Upper lobe of right lung (tissue), 1 donor: ENCODE data around the gene CD2BP2. TPM values are rescaled to one million over a fixed set of nuclear protein-coding genes. Genes with fewer than 3 reads are reported as not detected.

Experiments used
- ATAC-seq: fragments of 200-7000 bp; cut with Tn5 transposase; one replicate; pipeline ENCODE4 v1.9.1; 2020; ENCODE audit warnings: mild to moderate bottlenecking, moderate library complexity
- DNase-seq: peaks from one replicate; pipeline ENCODE4 v3.0.0-alpha.2; 2020
- H3K27ac ChIP-seq: fragments of 200-600 bp; one replicate; pipeline ENCODE4 v1.8.0; 2022
- H3K27me3 ChIP-seq: fragments of 200-600 bp; one replicate; pipeline ENCODE4 v1.8.0; 2022; ENCODE audit warnings: mild to moderate bottlenecking
- H3K36me3 ChIP-seq: fragments of 200-600 bp; one replicate; pipeline ENCODE4 v1.8.0; 2022
- H3K4me1 ChIP-seq: fragments of 200-600 bp; one replicate; pipeline ENCODE4 v1.8.0; 2022
- H3K4me3 ChIP-seq: fragments of 200-600 bp; one replicate; pipeline ENCODE4 v1.8.0; 2022; ENCODE audit warnings: mild to moderate bottlenecking
- H3K9me3 ChIP-seq: fragments of 200-600 bp; one replicate; pipeline ENCODE4 v1.8.0; 2022
- intact Hi-C: fragments of 100-400 bp; cut with DNase I; formaldehyde crosslinking; loops from one replicate; pipeline ENCODE4 v1.11.0; 2022
- total RNA-seq: library from RNA; stranded (reverse); fragmentation: NEBNext Ultra II Directional; extraction: Animal tissue kit (Norgen Biotek cat#: 25700); gene quantifications from one replicate; pipeline ENCODE4 v1.2.1, GENCODE V29; 2021
- TF ChIP-seq, protein P1 (sequence below): fragments of 200-600 bp; IDR thresholded peaks from one replicate; pipeline ENCODE4 v1.8.0; 2022; ENCODE audit warnings: antibody characterized with exemption
- donor health status: DM: no; HTN: yes; CAD: no; lungs with severe emphysema.

CD2BP2 gene
- total RNA-seq, 1 donor from 2014 or later: 51.5 TPM

DNA sequence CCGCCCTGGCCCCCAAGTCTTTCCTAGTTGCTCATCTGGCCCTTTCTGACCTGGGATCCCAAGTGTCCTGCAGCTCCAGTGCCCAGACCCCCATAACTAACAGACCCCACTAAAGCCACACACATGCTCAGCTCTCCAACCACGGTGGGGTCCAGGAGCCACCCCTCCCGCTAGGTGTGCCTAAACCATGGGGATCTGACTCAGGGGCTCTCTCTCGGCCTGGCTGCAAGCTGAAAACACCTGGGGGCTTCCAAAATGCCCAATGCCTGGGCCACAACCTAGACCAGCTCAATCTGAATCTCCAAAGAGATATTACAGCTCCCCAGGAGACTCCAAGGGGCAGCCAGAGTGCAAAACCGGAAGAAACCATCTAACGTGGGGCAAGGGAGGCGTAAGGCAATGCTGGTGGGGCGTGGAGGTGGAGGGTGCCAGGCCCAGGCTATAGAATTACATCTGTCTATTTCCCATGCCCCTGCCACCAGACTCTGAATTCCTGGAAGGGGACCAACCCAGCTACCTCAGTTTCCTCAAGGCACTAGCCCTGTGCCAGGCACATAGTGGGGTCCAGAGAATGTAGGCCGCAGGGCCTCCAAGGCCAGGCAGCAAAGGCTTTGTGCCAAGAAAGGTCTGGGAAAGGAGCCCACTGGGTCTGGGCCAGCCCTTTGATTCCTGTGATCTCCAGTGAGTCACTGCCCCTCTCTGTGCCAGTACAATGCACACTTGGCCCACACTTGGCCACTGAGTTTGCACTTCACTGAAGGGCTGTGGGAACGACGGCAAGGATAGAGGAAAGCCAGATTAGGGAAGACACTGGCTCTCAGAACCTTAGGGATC, 3.3 kb downstream of the CD2BP2 start:
- TF ChIP-seq, protein P1, sequence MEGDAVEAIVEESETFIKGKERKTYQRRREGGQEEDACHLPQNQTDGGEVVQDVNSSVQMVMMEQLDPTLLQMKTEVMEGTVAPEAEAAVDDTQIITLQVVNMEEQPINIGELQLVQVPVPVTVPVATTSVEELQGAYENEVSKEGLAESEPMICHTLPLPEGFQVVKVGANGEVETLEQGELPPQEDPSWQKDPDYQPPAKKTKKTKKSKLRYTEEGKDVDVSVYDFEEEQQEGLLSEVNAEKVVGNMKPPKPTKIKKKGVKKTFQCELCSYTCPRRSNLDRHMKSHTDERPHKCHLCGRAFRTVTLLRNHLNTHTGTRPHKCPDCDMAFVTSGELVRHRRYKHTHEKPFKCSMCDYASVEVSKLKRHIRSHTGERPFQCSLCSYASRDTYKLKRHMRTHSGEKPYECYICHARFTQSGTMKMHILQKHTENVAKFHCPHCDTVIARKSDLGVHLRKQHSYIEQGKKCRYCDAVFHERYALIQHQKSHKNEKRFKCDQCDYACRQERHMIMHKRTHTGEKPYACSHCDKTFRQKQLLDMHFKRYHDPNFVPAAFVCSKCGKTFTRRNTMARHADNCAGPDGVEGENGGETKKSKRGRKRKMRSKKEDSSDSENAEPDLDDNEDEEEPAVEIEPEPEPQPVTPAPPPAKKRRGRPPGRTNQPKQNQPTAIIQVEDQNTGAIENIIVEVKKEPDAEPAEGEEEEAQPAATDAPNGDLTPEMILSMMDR: no peak
- peaks cover 34% of the 10 kb centered on the region for H3K4me1 ChIP-seq

DNA sequence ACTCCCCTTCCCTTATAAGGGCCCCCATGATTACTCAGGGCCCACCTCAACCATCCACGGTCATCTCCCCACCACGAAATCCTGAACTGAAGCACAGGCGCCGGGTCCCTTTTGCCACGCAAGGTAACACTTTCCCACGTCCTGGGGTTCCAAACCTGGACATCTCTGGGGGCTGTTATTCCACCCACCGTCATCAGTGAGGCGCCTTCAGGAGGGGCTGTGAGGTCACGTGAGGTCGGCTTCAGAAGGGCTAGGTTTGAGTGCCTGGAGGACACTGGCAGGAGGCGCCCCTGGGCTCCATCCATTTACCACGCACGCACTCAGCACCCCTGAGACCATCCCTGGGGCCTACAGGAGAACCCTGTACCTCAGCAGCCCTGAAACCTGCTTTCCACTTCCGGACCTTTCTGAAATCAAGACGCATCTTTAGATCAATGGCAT, 4.1 kb downstream of the CD2BP2 start:
- ATAC-seq (no peak), DNase-seq (no peak)
- H3K27me3 ChIP-seq: no peaks in the 10 kb centered on the region
- TF ChIP-seq, protein P1: no peak
- H3K36me3 ChIP-seq: peaks cover 39% of the 10 kb centered on the region
- H3K4me3 ChIP-seq: no peak overlapping the region
- peaks cover 27% of the 10 kb centered on the region for H3K4me1 ChIP-seq
- H3K9me3 ChIP-seq: no peaks in the 10 kb centered on the region
- no peak overlapping the region for H3K27ac ChIP-seq
- intact Hi-C loops: no loop called here

More for the DNA sequence above, 3.3 kb downstream of the CD2BP2 start:
- DNase-seq (peak; percentile 84), ATAC-seq (peak; percentile 6)
- Histone ChIP-seq H3K36me3 (peaks cover 39% of the 10 kb centered on the region), H3K27ac (peak overlapping the region; percentile 36), H3K4me3 (no peak overlapping the region), H3K27me3 (no peaks in the 10 kb centered on the region), H3K9me3 (no peaks in the 10 kb centered on the region)
- intact Hi-C loops: no loop called here

DNA sequence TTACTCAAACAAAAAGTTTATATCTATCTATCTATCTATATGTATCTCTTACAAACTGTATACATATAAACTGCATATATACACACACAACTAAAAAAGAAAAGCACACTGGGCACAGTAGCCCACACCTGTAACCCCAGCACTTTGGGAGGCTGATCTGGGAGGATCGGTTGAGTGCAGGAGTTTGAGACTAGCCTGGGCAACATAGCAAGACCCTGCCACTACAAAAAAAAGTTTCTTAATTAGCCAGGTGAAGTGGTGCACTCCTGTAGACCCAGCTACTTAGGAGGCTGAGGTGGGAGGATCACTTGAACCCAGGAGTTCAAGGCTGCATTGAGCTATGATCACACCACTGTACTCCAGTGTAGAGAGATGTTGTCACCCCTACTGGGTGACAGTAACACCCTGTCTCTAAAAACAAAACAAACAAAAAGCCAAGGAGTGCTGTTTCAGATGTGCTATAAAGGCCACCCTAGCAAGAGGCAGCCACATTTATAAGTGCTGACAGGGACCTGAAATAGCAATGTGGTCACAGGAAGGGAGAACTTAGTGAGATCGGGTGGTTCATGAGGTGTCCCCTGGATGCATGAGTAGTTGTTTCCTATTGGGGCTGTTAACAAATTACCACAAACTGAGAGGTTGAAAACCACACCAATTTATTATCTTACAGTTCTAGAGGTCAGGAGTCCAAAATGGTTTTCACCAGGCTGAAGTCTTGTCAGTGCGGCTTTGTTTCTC, 4.8 kb downstream of the CD2BP2 start:
- Histone ChIP-seq H3K27ac (no peak overlapping the region), H3K4me1 (peaks cover 25% of the 10 kb centered on the region), H3K9me3 (no peaks in the 10 kb centered on the region), H3K4me3 (no peak overlapping the region), H3K27me3 (no peaks in the 10 kb centered on the region), H3K36me3 (peaks cover 39% of the 10 kb centered on the region)
- no peak for DNase-seq
- TF ChIP-seq, protein P1: no peak
- ATAC-seq: no peak
- intact Hi-C loops: no loop called here

DNA sequence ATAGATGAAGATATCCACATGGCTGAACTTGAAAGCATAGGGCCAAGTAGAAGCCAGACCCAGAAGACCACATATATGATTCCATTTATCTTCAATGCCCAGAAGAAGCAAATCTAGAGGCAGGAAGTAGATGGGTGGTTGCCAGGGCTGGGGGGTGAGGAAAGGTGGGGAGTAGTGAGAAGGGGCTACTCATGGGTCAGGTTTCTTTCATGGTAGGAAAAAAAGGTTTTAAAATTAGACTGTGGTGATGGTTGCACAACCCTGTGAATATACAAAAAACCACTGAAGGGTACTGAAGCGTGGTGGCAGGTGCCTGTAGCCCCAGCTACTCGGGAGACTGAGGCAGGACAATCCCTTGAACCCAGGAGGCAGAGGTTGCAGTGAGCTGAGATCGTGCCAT, 5.4 kb downstream of the CD2BP2 start:
- H3K4me3 ChIP-seq: no peak overlapping the region
- intact Hi-C loops: no loop called here
- ATAC-seq (no peak), DNase-seq (no peak)
- peaks cover 39% of the 10 kb centered on the region for H3K36me3 ChIP-seq
- H3K4me1 ChIP-seq: peaks cover 25% of the 10 kb centered on the region
- no peak overlapping the region for H3K27ac ChIP-seq
- H3K9me3 ChIP-seq: no peaks in the 10 kb centered on the region
- H3K27me3 ChIP-seq: no peaks in the 10 kb centered on the region
- TF ChIP-seq, protein P1: no peak

DNA sequence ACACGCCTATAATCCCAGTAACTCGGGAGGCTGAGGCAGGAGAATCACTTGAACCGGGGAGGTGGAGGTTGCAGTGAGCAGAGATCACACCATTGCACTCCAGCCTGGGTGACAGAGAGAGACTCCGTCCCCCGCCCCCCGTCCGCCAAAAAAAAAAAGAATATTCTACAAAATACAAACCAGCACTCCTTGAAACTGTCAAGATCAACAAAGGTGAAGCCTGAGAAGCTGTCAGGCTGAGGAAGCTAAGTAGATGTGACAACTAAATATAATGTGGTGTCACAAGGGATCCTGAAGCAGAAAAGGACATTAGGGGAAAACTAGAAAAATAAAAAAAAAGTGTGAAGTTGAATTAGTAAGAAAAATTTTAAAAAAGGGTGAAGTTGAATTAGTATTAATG, 6.2 kb downstream of the CD2BP2 start:
- intact Hi-C loops: no loop called here
- H3K36me3 ChIP-seq: peaks cover 39% of the 10 kb centered on the region
- no peak overlapping the region for H3K27ac ChIP-seq
- no peaks in the 10 kb centered on the region for H3K9me3 ChIP-seq
- DNase-seq (peak; percentile 19), ATAC-seq (no peak)
- no peak overlapping the region for H3K4me3 ChIP-seq
- H3K4me1 ChIP-seq: peaks cover 20% of the 10 kb centered on the region
- TF ChIP-seq, protein P1: no peak
- no peaks in the 10 kb centered on the region for H3K27me3 ChIP-seq
